ENCODE data around the gene HPD.
A peak's percentile ranks its signal among the peaks of the same experiment; 100 is the strongest.
"Not testable (repeated sequence)": the region's sequence is repeated elsewhere in the genome, so short reads cannot be mapped to it uniquely, and the experiment has no call there.

The HPD gene

DNA sequence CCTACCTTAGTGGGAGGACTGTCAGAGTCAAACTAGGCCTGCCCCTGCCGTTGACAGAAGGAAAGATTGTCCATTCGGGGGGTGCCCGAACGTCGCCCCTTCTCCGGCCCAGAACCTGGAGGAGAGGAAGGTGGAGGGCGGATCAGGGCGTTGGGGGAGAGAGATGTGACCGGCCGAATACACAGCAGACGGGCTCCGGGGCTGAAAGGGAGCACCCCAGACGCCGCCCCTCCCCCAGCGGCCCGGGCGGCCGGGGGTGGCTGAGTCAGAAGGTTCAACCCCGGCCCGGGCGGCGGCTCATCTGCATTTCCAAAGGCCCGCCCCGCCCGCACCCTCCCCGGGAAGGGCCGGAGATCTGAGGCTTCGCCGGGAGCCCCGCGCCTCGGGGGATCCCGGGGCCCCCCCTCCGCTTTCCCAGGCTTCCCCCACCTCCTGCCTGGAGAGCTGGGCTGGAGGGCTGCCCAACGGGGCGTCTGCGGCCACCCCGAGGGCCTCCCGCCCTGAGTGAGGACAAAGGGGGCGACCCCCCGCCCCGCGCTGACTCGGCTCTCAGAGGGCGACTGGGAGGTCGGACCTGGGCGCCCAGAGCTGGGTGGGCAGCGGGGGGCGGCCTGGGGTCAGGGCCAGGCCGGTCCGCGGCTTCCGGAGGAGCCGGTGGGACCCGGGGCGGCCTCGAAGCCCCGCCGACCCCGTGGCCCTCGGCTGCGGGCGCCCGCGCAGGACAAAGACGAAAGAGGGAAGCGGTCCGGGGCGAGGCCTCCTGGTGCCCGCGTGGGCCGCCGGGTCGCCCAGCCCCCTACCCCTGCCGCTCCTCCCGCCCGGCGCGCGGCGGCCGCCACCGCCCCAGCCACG is 58.6 kb downstream of the HPD start:
- peak; percentile 73 for DNase-seq (ENCODE audit: low spot score)
- no peak for FAIRE-seq

GRCh38 chr12:121799156-121799841 is 59.4 kb downstream of the HPD start:
- peak; percentile 65 for DNase-seq (ENCODE audit: low spot score)
- no peak for FAIRE-seq

DNA sequence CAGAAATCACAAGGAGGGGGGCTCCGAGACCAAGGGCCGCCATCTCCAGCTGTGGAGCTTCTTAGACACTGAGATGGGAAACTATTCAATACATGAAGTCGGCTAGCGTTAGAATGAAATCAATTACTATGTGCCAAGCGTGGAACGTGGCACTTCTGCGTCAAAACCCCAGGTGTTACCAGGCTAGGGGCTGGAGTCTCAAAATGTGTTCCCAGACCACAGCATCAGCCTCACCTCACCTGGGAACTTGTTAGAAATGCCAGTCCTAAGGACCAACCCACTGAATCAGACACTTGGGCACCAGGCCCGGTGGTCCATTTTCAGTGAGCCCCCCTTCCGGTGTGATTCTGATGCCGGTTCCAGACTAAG is 59.9 kb downstream of the HPD start:
- DNase-seq (ENCODE audit: low spot score) (no peak), FAIRE-seq (no peak)

- no peak for FAIRE-seq
Observed at GRCh38 chr12:121797937-121798786, 60.5 kb downstream of the HPD start.

GRCh38 chr12:121796855-121797751 is 61.6 kb downstream of the HPD start:
- FAIRE-seq (peak; percentile 70), DNase-seq (ENCODE audit: low spot score) (peak; percentile 92)

More at GRCh38 chr12:121797937-121798786, 60.5 kb downstream of the HPD start:
- DNase-seq (ENCODE audit: low spot score), result no peak

GRCh38 chr12:121795034-121795968 is 63.4 kb downstream of the HPD start:
- no peak for FAIRE-seq
- DNase-seq (ENCODE audit: low spot score), result peak; percentile 52

- FAIRE-seq, result no peak
- DNase-seq (ENCODE audit: low spot score), result peak; percentile 46
Observed at GRCh38 chr12:121794534-121795033, 64.1 kb downstream of the HPD start.

DNA sequence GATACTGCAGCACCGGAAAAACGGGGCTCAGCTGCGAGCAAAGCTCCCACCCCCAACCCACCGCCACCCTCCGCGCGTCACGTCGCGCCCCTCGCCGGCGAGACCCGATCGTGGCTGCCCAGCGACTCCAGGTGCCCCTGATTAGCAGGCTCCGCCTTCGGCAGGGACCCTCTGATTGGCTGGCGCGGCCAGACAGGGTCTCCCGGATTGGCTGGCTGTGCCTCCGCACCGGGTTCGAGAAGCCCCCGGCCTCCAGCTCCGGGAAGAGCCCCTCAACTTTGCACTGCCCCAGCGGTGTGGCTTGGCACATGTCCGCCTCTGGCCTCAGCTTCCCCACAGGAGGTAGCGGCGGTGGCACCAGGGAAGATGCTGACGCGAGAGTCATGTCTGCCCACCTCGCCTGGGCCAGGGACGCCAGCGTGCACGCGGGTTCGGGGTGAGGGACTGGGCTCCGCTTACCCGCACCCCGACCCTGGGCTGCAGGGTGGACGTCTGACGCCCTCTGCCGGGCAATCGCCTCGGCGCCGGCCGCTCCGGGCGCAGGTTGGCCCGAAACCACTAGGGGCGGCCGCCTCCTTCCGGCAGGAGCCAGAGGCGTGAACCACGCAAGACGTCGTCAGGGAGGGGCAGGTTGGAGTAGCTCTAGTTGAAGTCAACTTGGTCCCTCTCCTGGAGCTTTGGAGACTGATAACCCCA is 64.7 kb downstream of the HPD start:
- DNase-seq (ENCODE audit: low spot score) (peak; percentile 79), FAIRE-seq (no peak)

DNA sequence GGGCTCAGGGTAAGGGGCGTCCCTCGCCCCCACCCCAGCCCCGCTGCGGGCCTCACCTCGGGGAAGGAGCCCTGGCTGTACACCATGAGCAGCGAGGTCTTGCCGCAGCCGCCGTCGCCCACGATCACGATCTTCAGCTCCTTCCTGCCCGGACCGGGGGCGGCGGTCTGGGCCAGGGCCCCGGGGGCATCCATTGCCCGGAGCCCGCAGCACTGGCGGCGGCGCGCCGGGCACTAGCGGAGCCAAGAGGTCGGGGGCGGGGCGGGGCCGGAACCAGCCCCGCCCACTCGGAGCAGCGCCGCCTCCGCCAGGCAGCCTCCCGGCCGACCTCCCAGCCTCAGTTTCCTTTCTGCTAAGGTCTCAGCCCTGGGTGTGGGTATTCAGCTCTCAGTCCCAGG is 65.2 kb downstream of the HPD start, which contains the start of gene RHOF:
Gene RHOF (minus strand): TSS at position 249 of the 398 bp plus-strand sequence. CDS start 55 bp downstream, at position 194.
- FAIRE-seq (no peak), DNase-seq (ENCODE audit: low spot score) (no peak)

GRCh38 chr12:121792607-121793439 is 65.8 kb downstream of the HPD start:
- DNase-seq (ENCODE audit: low spot score), result no peak
- no peak for FAIRE-seq

DNA sequence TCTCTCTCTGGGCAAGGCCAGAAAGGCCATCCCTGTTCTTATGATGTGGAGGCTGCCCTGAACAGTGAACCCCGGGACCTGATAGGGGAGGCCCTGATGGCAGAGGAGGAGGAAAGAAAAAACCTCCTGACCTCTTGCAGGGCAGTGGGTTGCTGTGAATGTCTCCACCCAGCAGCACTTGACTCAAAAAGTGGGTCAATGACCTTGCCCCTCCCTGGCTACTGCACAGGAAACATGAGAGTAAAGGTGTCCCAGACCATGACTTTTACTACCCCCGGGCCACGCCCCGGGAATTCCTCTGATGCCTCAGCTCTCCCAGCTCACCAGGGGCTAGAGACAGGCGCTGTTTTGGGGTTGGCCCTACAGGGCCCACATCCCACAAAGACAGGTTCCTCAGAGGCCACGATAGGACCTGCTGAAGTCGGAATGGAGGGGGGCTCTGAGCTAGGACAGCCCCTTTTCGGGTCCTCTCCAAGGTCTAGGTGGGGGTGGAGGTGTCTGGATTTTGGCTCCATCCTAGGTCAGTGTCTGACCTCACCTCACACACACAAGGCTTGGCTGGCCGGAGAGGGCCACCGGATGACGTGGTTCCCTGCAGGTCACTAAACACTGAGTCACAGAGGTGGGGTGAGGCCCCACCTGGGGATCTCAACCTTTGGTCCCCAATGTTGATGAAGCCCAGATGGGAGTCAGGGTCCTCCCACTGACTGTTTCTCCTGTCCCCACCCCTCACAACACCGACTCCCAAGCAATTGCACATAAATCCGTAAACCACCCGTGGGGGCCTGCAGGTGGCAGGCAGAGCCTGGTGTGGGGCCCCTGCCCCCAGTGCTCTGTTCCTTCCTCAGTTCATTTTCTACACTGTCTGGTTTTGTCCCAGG is 66.7 kb downstream of the HPD start:
- FAIRE-seq, result no peak

DNA sequence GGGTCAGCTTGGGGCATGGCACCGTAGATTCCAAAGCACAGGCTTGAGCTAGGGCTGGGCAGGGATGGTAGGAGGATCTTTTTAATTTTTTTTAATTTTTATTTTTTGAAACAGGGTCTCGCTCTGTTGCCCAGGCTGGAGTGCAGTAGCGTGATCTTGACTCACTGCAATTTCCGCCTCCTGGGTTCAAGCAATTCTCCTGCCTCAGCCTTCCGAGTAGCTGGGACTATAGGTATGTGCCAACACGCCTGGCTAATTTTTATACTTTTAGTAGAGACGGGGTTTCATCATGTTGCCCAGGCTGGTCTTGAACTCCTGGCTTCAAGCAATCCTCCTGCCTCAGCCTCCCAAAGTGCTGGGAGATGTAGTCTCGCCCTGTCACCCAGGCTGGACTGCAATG is 67.9 kb downstream of the HPD start:
- DNase-seq (ENCODE audit: low spot score); FAIRE-seq: not testable (repeated sequence)

More for the DNA sequence above, 66.7 kb downstream of the HPD start:
- DNase-seq (ENCODE audit: low spot score), result peak; percentile 49

DNA sequence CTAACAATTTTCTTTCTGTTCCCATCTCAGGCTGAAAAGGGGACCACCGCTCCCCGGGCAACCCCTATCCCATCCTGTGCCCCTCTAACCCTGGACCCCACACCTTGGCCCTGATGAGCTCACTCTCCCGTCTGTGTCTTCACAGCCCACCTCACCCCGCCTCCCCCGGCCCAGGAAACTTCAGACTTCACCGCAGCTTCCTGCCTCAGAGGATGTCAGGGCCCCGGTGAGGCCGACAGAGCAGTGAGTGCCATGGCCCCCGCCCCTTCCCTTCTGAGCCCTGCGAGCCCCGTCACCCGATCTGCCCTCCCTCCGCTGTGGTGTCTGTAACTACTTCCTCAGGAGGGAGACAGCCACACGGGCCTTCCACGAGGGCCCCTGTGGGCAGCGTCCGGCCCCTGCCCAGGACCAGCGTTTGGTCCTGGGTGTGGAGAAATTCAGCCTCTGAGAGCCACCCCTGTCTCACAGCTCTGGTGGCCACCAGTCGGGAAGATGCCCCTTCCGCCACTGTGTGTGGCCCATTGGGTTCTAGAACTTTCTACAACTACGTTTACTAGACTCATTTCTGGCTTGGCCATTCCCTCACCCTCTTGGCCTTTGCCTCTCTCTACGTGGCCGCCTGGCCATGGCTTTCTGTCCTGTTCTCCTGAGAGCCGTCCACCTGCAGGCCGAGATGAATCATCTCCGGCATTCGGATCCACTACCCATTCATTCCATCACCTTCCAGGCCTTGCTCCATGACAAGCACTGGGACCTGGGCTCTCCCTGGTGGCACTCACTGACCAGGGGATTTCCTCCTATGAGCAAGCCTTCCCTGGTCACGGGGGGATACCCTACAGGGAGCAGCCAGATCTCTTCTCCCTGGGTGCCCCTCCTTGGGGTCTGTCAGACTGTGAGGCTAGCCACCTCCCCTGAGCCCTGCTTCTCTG is 68.6 kb downstream of the HPD start:
- FAIRE-seq (no peak), DNase-seq (ENCODE audit: low spot score) (peak; percentile 79)

Measured in RCC 7860 (cell line).